Measurements from ENCODE around the gene RGS7.
"Not testable (repeated sequence)": the region's sequence is repeated elsewhere in the genome, so short reads cannot be mapped to it uniquely, and the experiment has no call there.

Gene RGS7

GRCh38 chr1:241131636-241132194 is 225.3 kb downstream of the RGS7 start:
- DNase-seq, result no peak

- no peak for DNase-seq
Observed at GRCh38 chr1:241130881-241131280, 226.1 kb downstream of the RGS7 start.

- DNase-seq, result no peak
Observed at GRCh38 chr1:241129207-241129960, 227.6 kb downstream of the RGS7 start.

- no peak for DNase-seq
Observed at GRCh38 chr1:241125286-241125685, 231.7 kb downstream of the RGS7 start.

- no peak for DNase-seq
Observed at GRCh38 chr1:241118049-241118448, 239.0 kb downstream of the RGS7 start.

- no peak for DNase-seq
Observed at GRCh38 chr1:241115784-241116183, 241.2 kb downstream of the RGS7 start.

GRCh38 chr1:241114699-241115233 is 242.2 kb downstream of the RGS7 start:
- no peak for DNase-seq

- no peak for DNase-seq
Observed at GRCh38 chr1:241113557-241113956, 243.4 kb downstream of the RGS7 start.

- DNase-seq, result no peak
Observed at GRCh38 chr1:241109039-241109438, 248.0 kb downstream of the RGS7 start.

- DNase-seq, result no peak
Observed at GRCh38 chr1:241105147-241105546, 251.9 kb downstream of the RGS7 start.

- DNase-seq, result no peak
Observed at GRCh38 chr1:241102664-241103063, 254.3 kb downstream of the RGS7 start.

- no peak for DNase-seq
Observed at GRCh38 chr1:241101622-241102021, 255.4 kb downstream of the RGS7 start.

GRCh38 chr1:241097479-241097878 is 259.5 kb downstream of the RGS7 start:
- DNase-seq, result no peak

GRCh38 chr1:241096982-241097381 is 260.0 kb downstream of the RGS7 start:
- no peak for DNase-seq

- DNase-seq, result no peak
Observed at GRCh38 chr1:241095847-241096246, 261.2 kb downstream of the RGS7 start.

GRCh38 chr1:241090798-241091197 is 266.2 kb downstream of the RGS7 start:
- DNase-seq, result no peak

- DNase-seq, result not testable (repeated sequence)
Observed at GRCh38 chr1:241089066-241089465, 267.9 kb downstream of the RGS7 start.

GRCh38 chr1:241088075-241088474 is 268.9 kb downstream of the RGS7 start:
- DNase-seq, result not testable (repeated sequence)

GRCh38 chr1:241086686-241087085 is 270.3 kb downstream of the RGS7 start:
- no peak for DNase-seq

- DNase-seq, result no peak
Observed at GRCh38 chr1:241083285-241083684, 273.7 kb downstream of the RGS7 start.

GRCh38 chr1:241081473-241081872 is 275.5 kb downstream of the RGS7 start:
- DNase-seq, result no peak

GRCh38 chr1:241079459-241079858 is 277.5 kb downstream of the RGS7 start:
- no peak for DNase-seq

- no peak for DNase-seq
Observed at GRCh38 chr1:241079047-241079446, 278.0 kb downstream of the RGS7 start.

GRCh38 chr1:241077386-241078147 is 279.4 kb downstream of the RGS7 start:
- no peak for DNase-seq
